ENCODE data around the gene DAZAP2. TPM values are rescaled to one million over a fixed set of nuclear protein-coding genes. Genes with fewer than 3 reads are reported as not detected.

DAZAP2 gene
- total and polyA plus RNA-seq, 9 of the 15 experiments (the other 6 are each of a cell fraction or from before 2014, with no cell fraction given): 116 to 668 (median 227) TPM

DNA sequence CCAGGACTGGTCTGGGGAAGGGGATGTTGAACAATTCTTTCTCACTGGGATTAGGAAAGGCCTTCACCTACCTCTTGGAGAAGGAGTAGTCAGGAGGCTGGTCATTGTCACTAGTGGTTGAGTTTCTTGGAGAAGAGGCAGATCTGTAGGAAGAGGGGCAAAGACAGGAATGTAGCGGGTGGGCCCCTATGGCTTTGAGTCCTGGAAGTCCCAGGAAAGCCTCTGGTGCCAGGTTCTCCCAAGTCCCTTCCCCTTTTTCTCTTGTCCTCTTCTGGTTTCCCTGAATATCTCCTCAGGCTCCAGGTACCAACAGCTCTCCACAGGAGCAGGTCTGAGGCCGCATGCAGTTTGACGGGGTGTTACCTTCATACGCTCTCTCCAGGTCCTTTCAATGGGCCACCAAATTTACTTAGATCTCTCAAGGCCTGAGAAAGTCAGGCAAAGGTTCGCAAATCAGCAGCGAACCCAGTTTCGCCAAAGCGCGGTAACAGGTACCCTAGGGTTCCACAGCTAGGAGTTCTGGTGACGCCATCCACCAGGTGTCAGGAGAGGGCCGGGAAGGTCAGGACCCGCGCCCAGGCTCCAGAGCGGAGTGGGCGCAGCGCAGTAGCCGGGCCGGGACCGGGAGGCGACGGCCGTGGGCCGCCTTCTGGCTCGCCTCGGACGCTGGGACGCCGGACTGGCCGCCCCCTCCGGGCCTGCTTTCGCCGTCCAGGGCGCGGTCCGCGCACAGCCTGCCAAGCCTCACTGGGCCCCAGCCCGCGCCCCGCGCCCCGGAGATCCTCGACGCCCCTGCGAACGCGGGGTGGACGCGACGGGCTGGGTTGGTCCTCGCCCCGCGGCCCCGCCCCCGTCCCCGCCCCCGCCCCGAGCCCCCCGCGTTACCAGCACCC is 30.8 kb downstream of the DAZAP2 start (continued):
- TF ChIP-seq PKNOX1 (IDR thresholded peaks at IDR 0.05): no peak
- no peak for TF ChIP-seq BRD9 (IDR thresholded peaks at IDR 0.05; ENCODE audit: low read depth, partially characterized antibody)
- TF ChIP-seq IRF2 (CRISPR knock-in tag; IDR thresholded peaks at IDR 0.05): no peak
- 0 out of 2 replicates have a peak, but pooled peaks have one; percentile 14 for TF ChIP-seq BRD4 (IDR thresholded peaks at IDR 0.05)
- no peak for TF ChIP-seq ZNF449 (CRISPR knock-in tag; IDR thresholded peaks at IDR 0.05)
- peak; percentile 29; the same call in 1 of the 2 replicates for TF ChIP-seq JUND (IDR thresholded peaks at IDR 0.05; ENCODE audit: borderline replicate concordance, low read depth, low read length)
- peak; percentile 19; the same call in 1 of the 3 replicates for TF ChIP-seq JUND (tag; IDR thresholded peaks at IDR 0.05; ENCODE audit: borderline replicate concordance, low read depth, low read length)
- TF ChIP-seq, protein P1, sequence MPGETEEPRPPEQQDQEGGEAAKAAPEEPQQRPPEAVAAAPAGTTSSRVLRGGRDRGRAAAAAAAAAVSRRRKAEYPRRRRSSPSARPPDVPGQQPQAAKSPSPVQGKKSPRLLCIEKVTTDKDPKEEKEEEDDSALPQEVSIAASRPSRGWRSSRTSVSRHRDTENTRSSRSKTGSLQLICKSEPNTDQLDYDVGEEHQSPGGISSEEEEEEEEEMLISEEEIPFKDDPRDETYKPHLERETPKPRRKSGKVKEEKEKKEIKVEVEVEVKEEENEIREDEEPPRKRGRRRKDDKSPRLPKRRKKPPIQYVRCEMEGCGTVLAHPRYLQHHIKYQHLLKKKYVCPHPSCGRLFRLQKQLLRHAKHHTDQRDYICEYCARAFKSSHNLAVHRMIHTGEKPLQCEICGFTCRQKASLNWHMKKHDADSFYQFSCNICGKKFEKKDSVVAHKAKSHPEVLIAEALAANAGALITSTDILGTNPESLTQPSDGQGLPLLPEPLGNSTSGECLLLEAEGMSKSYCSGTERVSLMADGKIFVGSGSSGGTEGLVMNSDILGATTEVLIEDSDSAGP (CRISPR knock-in tag; IDR thresholded peaks at IDR 0.05): no peak
- no peak for TF ChIP-seq ZNF707 (CRISPR knock-in tag; conservative IDR thresholded peaks at IDR 0.05)
- TF ChIP-seq ATF4 (CRISPR knock-in tag; IDR thresholded peaks at IDR 0.05): no peak
- TF ChIP-seq, protein P2, sequence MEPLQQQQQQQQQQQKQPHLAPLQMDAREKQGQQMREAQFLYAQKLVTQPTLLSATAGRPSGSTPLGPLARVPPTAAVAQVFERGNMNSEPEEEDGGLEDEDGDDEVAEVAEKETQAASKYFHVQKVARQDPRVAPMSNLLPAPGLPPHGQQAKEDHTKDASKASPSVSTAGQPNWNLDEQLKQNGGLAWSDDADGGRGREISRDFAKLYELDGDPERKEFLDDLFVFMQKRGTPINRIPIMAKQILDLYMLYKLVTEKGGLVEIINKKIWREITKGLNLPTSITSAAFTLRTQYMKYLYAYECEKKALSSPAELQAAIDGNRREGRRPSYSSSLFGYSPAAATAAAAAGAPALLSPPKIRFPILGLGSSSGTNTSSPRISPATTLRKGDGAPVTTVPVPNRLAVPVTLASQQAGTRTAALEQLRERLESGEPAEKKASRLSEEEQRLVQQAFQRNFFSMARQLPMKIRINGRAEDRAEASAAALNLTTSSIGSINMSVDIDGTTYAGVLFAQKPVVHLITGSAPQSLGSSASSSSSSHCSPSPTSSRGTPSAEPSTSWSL (CRISPR knock-in tag; IDR thresholded peaks at IDR 0.05; ENCODE audit: borderline replicate concordance): no peak
- peak; percentile 40 to 68; a peak in 3 of 4 replicates for TF ChIP-seq UBTF (IDR thresholded peaks at IDR 0.05; ENCODE audit: borderline replicate concordance in 1 of 2, low read depth in 2 of 2, low read length in 2 of 2)
- TF ChIP-seq SAP30 (IDR thresholded peaks at IDR 0.05; ENCODE audit: borderline replicate concordance, insufficient read depth, low read depth, low read length, poor library complexity, severe bottlenecking): no peak
- TF ChIP-seq PHF21A (IDR thresholded peaks at IDR 0.05; ENCODE audit: borderline replicate concordance, low read depth): no peak
- TF ChIP-seq ZNF253 (CRISPR knock-in tag; conservative IDR thresholded peaks at IDR 0.05): no peak
- no peak for TF ChIP-seq TAF7 (tag; IDR thresholded peaks at IDR 0.05)

All from K562 (cell line).